Dermis blood vessel endothelial cell (primary cell): ENCODE data around the gene LSS. TPM values are rescaled to one million over a fixed set of nuclear protein-coding genes. Genes with fewer than 3 reads are reported as not detected.

Experiments
- DNase-seq: peaks from one replicate; pipeline ENCODE4 v3.0.0; 2010
- total RNA-seq: library from RNA; depleted of rRNA; stranded (reverse); fragments of >200 nt; gene quantifications from 2 replicates; pipeline ENCODE4 v1.2.3, GENCODE V29; 2014

LSS gene
- total RNA-seq, 1 donor from 2014 or later, result 85.3 TPM

DNA sequence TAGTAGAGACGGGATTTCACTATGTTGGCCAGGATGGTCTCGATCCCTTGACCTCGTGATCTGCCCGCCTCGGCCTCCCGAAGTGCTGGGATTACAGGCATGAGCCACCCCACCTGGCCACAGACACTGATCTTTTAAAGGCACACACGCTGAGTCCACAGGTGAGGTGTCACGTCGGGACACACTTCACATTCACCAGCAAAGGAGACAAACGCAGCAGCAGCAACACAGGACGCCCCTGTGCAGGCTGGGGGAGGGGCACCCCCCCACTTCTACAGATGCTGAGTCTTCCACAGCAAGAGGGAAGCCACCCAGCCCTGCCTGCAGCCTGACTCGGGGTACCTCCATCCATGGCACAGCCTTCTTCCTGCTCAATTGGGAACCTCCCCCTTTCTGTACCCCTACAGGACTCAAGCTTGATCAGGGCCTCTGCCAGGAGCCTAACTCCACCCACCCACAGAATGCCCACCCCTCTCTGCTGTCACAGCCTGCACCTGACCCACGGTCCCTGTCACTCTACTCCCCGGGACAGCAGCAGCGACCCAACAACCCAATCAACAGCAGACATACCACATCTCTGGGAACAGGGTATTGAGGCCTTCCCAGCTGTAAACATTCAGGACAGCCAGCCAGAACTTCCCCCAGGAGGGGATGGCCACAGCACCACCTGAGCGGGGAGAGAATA lies 9.5 kb downstream of the LSS start:
- peak; percentile 3 for DNase-seq

DNA sequence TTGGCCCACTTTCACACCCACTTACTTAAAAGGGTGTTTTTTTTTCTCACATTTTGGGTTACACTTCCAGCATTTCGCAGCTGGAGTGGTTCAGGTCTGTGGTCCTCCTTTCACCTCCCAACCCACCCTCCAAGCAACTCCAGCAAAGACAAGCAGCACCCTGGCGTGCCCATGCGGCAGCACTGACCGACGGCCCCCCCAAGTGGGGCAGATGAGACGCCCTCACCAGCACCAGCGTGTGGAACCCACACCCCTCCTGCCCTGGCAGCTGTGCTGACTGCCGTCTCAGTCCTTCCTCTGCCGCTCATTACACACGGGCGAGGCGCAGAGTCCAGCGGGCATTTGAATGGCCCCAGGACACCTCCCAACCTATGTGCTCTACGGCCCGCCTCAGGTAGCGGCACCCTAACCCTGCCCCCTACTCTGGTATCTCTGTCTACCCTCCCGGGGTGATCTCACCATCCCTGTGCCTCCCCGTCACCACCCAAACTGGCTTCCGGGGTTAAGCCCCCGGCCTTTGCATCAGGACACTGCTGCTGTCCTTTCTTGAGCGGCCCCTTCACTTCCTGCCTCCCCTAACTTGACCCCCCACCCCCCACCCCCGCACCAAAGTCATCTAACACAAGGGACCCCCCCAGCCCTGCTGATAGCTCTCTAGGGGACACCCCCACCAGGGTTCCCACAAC lies 10.9 kb downstream of the LSS start:
- DNase-seq, result no peak

DNA sequence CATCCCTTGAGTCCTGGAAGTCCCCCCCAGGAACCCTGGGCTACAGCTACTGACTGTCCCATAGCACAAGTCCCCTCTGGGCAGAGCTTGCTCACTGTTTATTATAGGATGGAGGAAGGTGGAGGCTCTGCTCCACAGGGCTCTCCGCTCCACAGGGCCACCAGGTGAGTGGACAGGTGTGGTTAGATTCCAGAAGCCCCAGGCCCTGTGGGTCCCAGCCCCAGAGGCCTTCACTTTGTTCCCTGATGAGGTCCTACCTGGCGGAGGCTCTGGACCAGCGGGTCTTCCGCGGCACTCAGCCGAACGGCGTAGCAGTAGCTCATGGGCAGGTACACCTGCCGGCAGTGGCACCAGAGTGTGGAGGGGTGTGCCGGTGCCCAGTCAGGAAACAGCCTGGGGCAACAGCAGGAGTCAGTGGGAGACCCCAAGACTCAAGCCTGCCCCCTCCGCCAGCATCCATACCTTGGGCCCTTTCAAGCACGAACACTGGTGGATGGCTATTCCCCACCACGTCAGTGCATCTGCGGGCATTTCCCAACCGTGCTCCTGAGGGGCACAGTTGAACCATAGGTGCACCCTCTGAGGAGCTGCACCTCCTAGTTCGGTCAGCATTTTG lies 12.3 kb downstream of the LSS start:
- DNase-seq, result no peak

DNA sequence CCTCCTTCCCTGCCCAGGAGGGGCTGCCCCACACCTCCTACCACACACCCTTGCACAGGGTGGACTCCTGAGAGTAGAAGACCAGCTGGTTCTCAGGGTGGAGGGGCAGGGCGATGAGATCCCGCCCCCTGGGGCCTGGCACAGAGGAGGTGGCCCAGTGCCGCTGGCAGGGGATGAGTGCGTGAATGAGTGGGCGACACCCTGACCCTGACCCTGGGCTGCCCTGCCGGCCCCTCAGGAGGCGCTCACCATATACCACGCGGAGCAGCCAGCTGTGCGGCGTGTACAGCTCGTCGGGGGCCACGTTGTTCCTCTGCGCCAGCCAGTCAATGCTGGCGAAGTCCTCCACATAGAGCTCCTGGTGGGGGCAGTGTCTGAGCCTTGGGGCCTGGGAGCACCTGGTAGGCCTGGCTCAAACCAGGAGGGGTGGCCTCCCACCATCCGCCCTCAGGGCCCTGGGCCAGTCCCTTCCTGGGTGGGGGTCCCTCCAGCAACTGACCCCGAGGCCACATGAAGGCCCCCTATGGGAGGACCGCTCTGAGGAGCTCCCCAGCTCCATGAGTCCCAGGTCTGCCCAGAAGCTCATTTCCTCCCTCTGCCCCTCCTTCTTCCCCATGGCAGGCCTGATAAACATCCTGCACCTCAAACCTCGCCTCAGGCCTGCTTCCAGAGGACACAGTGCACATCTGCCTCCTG lies 13.0 kb downstream of the LSS start:
- no peak for DNase-seq

DNA sequence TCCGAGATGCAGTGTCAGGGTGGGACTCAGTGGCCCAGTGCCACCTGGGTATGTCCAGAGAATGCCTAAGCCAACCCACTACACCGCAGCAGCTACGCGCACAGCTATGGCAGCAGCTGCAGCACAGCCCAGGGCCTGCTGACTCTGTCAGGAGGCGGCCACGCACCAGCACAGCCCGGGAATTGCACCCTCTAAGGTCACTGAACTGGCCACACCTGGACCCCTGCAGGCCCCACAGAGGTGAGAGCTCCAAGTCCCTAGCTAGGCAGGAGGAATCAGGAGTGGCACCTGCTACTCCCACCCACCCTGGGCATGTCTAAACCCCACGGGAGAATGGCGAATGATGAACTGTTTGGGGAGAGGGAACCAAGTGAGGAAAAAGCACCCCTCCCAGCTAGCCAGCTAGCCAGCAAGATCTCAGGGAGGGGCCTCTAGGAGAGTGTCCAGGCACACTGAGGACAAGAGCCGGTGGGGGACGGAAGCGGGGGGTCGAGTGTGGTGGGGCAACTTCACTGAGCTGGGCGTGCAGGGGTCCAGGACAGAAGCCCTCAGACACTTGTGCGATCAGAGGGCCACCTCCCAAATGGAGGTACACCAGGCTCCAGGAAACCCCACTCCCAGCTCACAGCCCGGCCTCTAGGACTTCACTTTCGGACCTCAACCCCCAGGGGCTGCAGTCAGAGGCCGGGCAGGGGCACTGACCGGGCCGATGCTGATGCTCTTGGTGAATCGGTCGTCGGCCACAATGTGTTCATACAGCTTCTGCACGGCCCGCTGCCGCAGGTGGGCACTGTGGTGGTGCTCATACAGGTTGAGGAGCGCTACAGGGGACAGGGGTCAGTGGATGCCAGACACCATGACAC lies 13.9 kb downstream of the LSS start:
- no peak for DNase-seq

DNA sequence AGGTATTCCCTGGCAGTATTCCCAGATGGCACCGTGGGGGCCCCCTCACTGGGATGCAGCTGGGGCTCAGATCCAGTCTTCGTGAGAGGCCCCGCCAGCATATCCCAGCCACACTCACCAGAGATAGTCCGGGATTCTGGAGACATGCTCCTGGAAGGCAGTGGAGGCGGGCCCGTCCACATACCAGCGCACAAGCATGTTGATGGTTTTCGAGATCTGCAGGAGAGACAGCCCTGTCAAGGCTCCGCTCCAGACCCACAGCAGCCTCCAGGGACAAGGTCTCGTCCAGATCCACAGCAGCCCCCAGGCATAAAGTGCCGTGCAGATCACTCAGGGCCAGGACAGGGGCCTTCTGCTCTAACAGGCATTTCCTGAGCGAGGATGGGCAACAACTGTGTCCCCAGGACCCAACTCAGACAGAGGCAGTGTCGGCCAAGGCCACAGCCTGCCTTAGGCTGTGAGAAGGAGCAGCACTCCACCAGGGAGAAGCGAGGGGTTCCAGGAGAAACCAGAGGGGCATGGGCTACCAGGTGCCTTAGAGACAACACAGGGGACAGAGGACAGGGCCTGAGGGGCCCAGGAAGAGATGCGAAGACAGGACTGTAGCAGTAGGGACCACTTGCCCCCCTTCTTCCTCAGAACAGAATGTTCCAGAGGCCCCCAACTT lies 14.8 kb downstream of the LSS start:
- no peak for DNase-seq

DNA sequence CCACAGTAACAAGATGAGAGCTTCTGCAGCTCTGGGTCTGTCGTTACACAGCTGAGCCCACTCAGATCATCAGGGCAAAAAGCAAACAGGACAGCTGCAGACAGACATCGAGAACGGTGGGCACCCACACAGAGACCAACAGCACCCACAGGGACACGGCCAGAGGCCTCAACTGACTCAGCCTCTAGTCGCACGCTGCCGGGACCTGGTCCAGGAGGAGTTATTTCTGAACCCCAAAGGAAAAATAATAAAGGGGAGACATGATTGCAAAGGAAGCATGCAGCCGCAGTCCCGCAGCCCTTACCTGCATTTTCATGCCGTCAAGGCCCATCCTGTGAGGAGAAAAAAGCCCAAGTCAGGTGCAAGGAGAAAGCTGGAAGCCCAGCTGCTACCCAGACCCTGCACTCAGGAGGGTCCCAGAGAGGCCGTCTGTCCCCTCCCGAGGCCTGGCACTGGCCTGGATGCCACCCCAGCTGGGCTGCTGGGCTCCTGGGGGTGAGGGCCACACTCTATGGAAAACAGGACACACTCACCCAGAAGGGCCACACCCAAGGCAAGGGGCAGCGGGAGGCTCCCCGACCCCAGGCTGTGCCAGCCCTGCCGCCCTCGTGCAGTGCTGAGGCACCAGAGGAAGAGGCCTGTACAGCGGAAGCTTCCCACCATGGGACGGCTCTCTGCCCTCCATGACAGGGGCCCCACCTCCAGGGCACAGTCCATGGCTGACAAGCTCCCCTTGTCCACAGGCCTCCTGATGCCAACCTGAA lies 15.7 kb downstream of the LSS start:
- DNase-seq, result no peak

DNA sequence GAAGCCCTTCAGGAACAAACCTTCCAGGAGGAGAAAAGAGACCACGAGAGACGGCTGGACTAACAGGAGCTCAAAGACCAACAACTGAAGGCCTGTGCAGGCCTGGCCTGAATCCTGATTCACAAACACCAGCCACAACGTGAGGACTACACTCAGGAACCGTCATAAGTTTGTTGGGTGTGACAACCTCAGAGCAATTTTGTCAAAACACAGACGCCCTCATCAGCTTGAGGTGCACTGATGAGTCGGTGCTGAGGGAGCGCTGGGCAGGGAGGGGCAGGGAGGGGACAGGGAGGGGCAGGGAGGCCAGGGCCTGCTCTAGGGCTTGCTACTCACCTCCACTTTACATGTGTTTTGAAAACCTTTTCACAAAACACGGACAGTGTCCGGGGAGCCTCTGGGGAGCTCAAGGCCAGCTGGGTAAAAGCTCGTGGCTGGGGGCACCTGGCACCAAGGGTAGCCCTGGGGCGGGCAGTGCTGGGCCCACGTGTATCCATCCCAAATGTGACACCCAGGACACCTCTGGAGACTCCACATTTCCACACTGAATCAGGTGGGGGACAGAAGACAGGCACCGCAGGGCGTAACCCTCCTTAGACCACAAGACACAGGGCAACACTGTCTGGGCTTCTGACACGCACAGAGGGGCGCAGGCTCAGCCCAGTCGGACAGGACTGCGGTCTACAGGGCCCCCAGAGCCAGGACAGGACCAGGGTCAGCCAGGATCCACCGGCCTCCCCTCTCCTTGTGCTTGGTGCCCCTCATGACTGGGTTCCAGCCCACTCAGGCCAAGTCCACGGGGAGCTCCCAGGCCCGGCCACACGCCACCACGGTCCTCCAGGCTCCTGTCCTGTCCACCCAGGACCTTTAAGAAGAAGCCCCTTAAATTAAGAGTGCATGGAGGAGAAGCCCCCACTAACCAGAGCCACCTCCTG lies 16.5 kb downstream of the LSS start:
- DNase-seq, result no peak

DNA sequence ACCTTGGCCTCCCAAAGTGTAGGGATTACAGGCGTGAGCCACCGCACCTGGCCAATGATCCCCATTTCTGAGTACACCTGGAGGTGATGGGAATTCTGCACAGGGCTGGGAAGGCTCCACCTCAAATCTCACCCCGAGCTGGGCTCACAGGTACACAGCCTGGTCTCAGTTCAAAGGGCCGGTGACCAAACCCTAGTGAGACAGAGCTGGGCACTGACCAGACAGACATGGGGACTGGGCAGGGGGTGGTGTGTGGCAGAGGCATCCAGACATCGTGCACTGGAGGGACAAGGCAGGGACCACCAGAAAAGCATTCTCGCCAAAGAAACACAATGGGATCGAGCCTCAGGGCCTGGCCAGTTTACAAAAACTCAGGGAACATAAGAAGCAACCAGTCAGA lies 17.2 kb downstream of the LSS start:
- no peak for DNase-seq

DNA sequence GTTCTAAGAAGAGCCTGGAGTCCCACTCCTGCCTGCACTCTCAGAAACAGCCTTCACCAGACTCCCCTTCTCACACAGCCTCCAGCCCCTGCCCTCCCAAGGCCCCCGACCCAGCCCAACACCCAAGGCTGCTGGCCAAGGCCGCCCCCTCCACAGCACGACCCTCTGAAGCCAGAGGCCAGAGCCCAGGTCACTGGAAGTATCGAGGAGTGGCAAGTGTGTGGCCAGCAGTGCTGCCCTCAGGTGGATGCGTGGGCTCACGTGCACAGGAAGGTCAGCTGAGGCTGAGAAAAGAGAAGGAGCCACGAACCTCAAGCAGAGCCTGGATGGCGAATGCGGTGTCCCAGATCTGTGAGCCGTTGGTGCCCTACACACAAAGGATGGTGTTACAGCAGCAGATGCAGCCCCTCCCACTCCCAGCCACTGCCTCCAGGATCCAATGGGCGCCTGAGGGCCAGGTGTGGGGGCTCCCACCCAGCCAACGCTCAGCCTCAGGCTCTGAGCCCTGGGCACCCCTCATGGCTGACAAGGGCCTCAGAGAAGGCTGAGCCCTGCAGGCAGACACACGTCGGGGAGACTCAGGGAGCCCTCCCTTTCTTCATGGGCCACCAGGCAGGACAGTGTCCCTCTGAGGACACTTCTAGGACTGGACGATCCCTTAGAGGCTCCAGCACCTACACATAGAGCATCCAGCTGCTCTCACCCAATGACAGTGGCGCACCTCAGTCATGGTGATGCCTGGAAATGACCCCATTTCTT lies 18.0 kb downstream of the LSS start:
- no peak for DNase-seq

DNA sequence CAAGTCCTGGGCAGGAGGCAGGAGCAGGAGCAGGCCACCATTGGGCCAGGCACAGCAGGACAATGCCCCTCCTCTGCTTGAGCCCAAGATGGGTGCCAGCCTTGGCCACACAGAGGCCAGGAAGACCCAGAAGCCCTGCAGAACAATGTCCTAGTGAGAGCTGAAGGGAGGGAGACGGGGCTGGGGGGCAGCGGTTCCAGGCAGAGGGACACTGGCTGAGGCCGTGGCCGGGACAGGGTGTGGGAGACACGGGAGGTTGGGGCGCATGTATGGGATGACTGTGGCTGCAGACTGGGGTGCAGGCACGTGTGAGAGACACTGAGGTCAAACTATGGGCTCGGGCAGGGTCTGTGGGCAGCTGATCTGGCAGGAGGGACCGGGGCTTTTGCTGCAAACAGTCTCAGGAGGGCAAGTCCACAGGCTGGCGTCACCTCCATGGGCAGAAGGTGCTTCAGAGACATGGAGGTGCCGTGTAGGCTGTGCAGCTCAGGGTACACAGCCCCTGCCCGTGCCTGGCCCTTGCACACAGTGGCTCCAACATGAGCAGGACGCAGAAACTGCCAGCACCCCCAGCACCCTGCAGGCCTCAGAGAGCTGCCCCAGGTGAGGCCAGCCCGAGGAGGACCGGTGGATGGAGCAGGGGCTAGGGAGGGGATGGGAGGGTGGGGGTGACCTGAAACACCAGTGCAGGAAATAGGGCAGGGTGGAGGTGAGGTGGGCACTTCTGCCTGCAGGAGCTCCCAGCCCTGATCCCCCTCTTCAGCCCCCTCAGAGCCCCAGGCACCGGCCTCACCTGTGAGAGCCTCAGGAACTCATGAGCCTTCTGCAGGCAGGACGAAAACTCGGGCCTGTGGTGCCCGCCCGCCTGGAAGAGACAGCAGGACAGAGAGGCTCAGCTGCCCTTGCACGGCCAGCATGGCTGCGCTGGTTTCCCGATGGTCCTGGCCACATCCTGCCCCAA lies 19.5 kb downstream of the LSS start:
- DNase-seq, result no peak

DNA sequence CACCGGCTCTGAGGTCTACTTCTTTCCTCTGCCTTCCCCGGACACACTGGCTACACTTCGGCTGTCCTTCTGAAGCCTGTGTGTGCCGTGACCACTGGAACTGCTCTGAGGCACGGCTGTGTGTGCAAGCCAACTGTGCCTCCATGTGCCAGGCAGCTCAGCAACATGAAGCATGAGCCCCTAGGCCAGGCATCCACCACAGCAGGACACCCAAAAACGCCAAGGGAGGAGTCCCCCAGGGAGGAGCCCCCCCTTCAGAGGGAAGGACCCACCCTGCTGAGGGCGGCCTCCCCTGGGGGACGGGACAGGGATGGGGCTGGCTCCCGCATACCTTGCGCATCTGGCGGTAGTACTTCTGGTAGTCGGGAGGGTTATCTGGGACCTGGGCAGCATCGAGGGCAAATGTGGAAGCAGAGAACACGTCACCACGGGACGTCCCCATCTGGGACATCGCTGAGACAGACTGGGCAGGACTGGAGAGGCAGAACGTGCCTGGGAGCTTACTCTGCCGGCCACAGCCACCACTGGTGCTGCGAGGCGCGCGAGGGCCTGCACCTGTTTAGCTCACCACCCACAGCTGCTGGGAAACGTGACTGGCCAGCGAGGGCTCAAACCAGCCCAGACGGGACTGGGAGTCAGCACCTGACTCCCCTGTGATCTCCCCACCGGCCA lies 20.5 kb downstream of the LSS start:
- DNase-seq, result no peak

DNA sequence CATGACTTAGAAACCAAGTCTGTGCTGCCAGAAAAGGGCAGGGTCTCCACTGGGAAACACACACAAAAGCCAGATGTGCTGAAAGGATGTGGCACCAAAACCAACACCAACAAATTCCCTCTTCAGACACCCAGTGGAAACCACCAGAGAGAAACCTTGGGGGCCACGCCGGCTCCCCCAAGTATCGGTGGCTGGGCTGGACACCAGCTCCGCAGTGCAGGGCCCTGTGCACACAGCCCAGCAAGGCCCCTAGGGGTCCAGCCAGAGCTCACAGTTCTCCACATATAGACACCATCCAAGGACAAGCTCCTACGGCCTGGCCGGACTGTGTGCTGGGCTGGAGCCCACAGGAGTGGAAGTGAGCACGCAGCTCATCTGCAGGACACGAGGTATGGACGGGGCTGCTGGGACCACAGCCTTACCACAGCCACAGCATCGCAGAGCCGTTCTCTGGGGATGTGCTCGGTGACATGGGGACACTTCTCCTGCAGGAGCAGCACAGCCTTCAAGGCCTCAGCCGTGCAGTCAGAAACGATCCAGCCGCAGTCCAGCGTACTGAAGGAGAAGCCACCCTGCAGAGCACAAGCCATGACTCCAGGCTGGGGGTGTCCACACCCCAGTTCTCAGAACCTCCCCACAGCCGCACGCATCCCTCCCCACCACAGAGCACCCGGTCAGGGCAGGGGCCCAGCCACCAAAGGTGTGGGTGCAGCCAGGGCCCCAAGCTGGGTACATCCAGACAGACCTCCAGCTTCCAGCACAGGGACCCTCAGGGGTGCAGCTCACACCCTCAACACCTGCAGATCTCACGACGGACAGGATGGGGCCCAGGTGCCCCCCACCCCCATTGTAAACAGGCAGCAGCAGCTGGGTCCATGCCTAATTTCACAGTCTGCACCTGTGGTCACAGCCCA lies 21.3 kb downstream of the LSS start:
- no peak for DNase-seq

DNA sequence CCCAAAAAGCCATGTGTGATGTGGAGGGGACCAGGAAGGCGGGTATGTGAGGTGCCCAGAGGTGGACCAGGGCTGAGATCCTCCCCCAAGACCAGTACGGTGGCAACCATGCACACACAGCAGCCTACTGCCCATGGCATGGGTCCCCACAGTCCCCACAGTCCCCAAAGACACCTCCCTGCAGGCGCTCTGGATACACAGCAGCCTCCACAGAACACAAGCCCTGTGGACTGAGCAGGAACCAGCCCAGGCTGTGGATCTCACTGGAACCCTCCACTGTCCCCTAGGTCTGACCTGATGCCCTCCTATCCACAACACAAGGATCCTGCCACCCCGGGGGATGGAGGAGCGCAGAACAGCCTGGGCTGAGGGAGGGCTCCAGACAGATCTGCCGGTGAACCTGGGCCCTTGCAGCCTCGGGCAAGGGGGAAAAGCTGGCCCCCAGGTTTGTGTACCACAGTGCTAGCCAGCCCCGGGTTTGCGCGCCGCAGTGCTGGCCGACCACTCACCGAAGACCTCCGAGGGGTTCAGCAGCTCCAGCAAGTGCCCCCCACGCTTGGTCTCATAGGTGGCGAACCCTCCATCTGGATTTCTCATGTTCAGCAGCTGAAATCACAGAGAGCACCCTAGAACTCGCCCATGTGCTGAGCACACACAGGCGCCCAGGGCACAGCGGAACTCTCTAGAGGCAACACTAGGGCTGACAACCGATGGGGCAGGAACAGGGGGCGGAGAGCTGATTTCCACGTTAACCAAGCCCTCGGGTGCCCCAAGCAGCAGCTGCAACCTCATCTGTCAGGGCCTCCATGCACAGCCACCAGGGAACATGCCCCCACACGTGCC lies 22.2 kb downstream of the LSS start:
- no peak for DNase-seq

DNA sequence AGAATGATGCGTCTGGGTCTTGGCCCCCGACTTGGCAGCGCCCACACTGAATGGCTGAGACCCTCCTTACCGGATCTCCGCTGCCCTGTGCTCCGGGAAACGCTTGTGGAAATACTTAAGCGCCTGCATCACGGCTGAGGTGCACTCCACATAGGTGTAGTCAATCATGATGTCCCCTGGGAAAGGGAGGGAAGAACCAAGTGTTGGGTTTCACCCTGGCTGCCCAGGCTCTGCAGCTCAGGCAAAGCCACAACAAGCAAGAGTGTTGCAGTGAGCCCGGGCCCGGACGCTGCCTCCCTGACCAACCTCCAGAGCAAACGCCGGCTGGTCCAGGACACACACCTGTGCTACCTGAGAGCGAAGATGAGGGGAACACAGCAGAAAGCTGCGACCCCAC lies 22.8 kb downstream of the LSS start:
- no peak for DNase-seq
